GM12878 (cell line): ENCODE data around the gene KIFC3. TPM values are rescaled to one million over a fixed set of nuclear protein-coding genes. Genes with fewer than 3 reads are reported as not detected.

Experiments used
- ATAC-seq: fragments of 200-7000 bp; cut with Tn5 transposase; 3 replicates; pipeline ENCODE4 v1.9.1; 2020; ENCODE audit warnings: mild to moderate bottlenecking, moderate library complexity
- BruUV-seq: library from RNA; stranded (reverse); fragments of 400-500 nt; replicated peaks from 2 replicates; lab custom pipeline; 2021; lab: Mats Ljungman, UMichigan
- CTCF ChIA-PET: fragments of 300-600 bp; sonication (Branson Sonifier 250); formaldehyde crosslinking; extraction: SDS; loops from one replicate; lab custom pipeline; 2021; ENCODE audit warnings: inconsistent platforms; lab: Yijun Ruan, JAX
- POLR2A ChIA-PET: fragments of 350-600 bp; formaldehyde crosslinking; extraction: SDS; loops from one replicate; lab custom pipeline; 2021; ENCODE audit warnings: inconsistent platforms; lab: Charles Lee
- RAD21 ChIA-PET: fragments of 300-600 bp; sonication (Branson Sonifier 250); formaldehyde crosslinking; loops from one replicate; lab custom pipeline; 2023; ENCODE audit warnings: antibody characterized with exemption; ENCODE audit not compliant: unreplicated experiment; lab: Charles Lee
- SMC1A ChIA-PET: fragments of 300-600 bp; sonication (Branson Sonifier 250); formaldehyde crosslinking; loops from one replicate; lab custom pipeline; 2023; ENCODE audit not compliant: unreplicated experiment, uncharacterized antibody; lab: Charles Lee
- DNase-seq: peaks from one replicate; pipeline ENCODE4 v3.0.0-alpha.2; 2011; ENCODE audit warnings: low read depth, low spot score
- FAIRE-seq: peaks from 3 replicates; lab custom pipeline; 2011; peaks lifted over from hg19 to GRCh38; lab: Jason Lieb, UNC
- H2AFZ ChIP-seq: 2 replicates; pipeline ENCODE4 v1.6.0; 2011; ENCODE audit warnings: low read depth, low read length, control low read depth; ENCODE audit not compliant: control insufficient read depth
- H3K27ac ChIP-seq: 2 replicates; pipeline ENCODE4 v1.5.1; 2011; ENCODE audit warnings: control low read depth; ENCODE audit not compliant: control insufficient read depth, insufficient read depth
- H3K27me3 ChIP-seq, 2 experiments: replicated peaks in 1 of 2; 2 replicates each; pipeline versions ENCODE4 v1.6.0 to v1.6.1; 2011; ENCODE audit warnings: low read length in 1 of 2; ENCODE audit not compliant: control insufficient read depth in 2 of 2, insufficient read depth in 2 of 2
- H3K36me3 ChIP-seq, 2 experiments: 2 replicates each; pipeline ENCODE4 v1.5.1; 2011; ENCODE audit warnings: low read length in 1 of 2; ENCODE audit not compliant: control insufficient read depth in 2 of 2, insufficient read depth in 2 of 2
- H3K4me1 ChIP-seq: 2 replicates; pipeline ENCODE4 v1.6.1; 2011; ENCODE audit warnings: mild to moderate bottlenecking, low read length, moderate library complexity, mixed read lengths; ENCODE audit not compliant: control insufficient read depth, insufficient read depth
- H3K4me2 ChIP-seq: 2 replicates; pipeline ENCODE4 v1.6.0; 2011; ENCODE audit warnings: control low read depth; ENCODE audit not compliant: control insufficient read depth, insufficient read depth
- H3K4me3 ChIP-seq: fragments of 200-600 bp; sonication (generic); 2 replicates; pipeline ENCODE4 v1.5.1; 2016
- H3K79me2 ChIP-seq: 2 replicates; pipeline ENCODE4 v1.6.0; 2011; ENCODE audit warnings: low read length; ENCODE audit not compliant: control insufficient read depth, insufficient read depth
- H3K9ac ChIP-seq: 2 replicates; pipeline ENCODE4 v1.8.0; 2011; ENCODE audit warnings: low read length, control low read depth, mixed read lengths; ENCODE audit not compliant: control insufficient read depth, insufficient read depth
- H3K9me3 ChIP-seq: replicated peaks from 3 replicates; pipeline ENCODE4 v1.5.1; 2011; ENCODE audit warnings: mild to moderate bottlenecking, low read length; ENCODE audit not compliant: control insufficient read depth, insufficient read depth
- H4K20me1 ChIP-seq: 2 replicates; pipeline ENCODE4 v1.6.0; 2011; ENCODE audit not compliant: control insufficient read depth, insufficient read depth
- CREB1 ChIP-seq: IDR thresholded peaks from 2 replicates; pipeline ENCODE4 v1.6.1; 2012; ENCODE audit warnings: low read depth, mild to moderate bottlenecking, inconsistent platforms
- CTCF ChIP-seq, 3 experiments: IDR thresholded peaks in 2 of 3; conservative IDR thresholded peaks in 1 of 3; 2 replicates each; pipeline ENCODE4 v1.5.1; 2011; ENCODE audit warnings: low read depth in 3 of 3, low read length in 3 of 3, mild to moderate bottlenecking in 3 of 3, control low read depth in 2 of 3, moderate library complexity in 2 of 3, inconsistent platforms in 1 of 3, mixed read lengths in 1 of 3; ENCODE audit not compliant: control insufficient read depth in 2 of 3, insufficient read depth in 1 of 3; ENCODE audit errors: extremely low read depth in 1 of 3
- E2F8 ChIP-seq: fragments of 450-650 bp; IDR thresholded peaks from 2 replicates; pipeline ENCODE4 v1.6.1; 2018; ENCODE audit warnings: mild to moderate bottlenecking, low read depth, moderate library complexity; ENCODE audit not compliant: partially characterized antibody
- ESRRA ChIP-seq: IDR thresholded peaks from 2 replicates; pipeline ENCODE4 v1.6.1; 2012; ENCODE audit warnings: mild to moderate bottlenecking, low read length, improper control_type of control experiment
- FOXK2 ChIP-seq: fragments of 450-650 bp; IDR thresholded peaks from 2 replicates; pipeline ENCODE4 v1.6.1; 2017; ENCODE audit warnings: mild to moderate bottlenecking, moderate library complexity
- HDAC2 ChIP-seq: fragments of 200-600 bp; sonication (generic); IDR thresholded peaks from 2 replicates; pipeline ENCODE4 v1.6.1; 2017
- HDAC6 ChIP-seq: fragments of 200-600 bp; sonication (generic); IDR thresholded peaks from one replicate; pipeline ENCODE4 v1.8.0; 2017; ENCODE audit warnings: antibody characterized with exemption; ENCODE audit not compliant: unreplicated experiment
- IKZF1 ChIP-seq: fragments of 450-650 bp; conservative IDR thresholded peaks from 2 replicates; pipeline ENCODE4 v1.6.1; 2017; ENCODE audit warnings: antibody characterized with exemption, mild to moderate bottlenecking
- MEF2B ChIP-seq: fragments of 450-650 bp; IDR thresholded peaks from 2 replicates; pipeline ENCODE4 v1.6.1; 2018; ENCODE audit warnings: mild to moderate bottlenecking, moderate library complexity; ENCODE audit not compliant: partially characterized antibody, poor library complexity, severe bottlenecking
- NFIC ChIP-seq: IDR thresholded peaks from 2 replicates; pipeline ENCODE4 v1.6.1; 2012; ENCODE audit warnings: low read depth, mild to moderate bottlenecking, inconsistent platforms, low read length, moderate library complexity
- NR2C2 ChIP-seq: IDR thresholded peaks from 2 replicates; pipeline ENCODE4 v1.6.1; 2011; ENCODE audit warnings: borderline replicate concordance, low read depth; ENCODE audit not compliant: control insufficient read depth, insufficient read length
- NRF1 ChIP-seq: conservative IDR thresholded peaks from 2 replicates; pipeline ENCODE4 v1.6.1; 2011; ENCODE audit warnings: mild to moderate bottlenecking, low read depth, low read length, improper control_type of control experiment
- PAX8 ChIP-seq: fragments of 450-650 bp; IDR thresholded peaks from 2 replicates; pipeline ENCODE4 v1.6.1; 2017; ENCODE audit warnings: mild to moderate bottlenecking, moderate library complexity
- SIN3A ChIP-seq: IDR thresholded peaks from 2 replicates; pipeline ENCODE4 v1.6.1; 2012; ENCODE audit warnings: low read depth, low read length, improper control_type of control experiment
- SREBF1 ChIP-seq: IDR thresholded peaks from 2 replicates; pipeline ENCODE4 v1.6.1; 2012; ENCODE audit warnings: mild to moderate bottlenecking, low read length
- SRF ChIP-seq, 2 experiments: IDR thresholded peaks; 2 replicates each; pipeline ENCODE4 v1.6.1; 2011; ENCODE audit warnings: low read depth in 2 of 2, low read length in 2 of 2, mild to moderate bottlenecking in 1 of 2, moderate library complexity in 1 of 2
- WRNIP1 ChIP-seq: IDR thresholded peaks from 2 replicates; pipeline ENCODE4 v1.6.1; 2011; ENCODE audit warnings: low read depth, low read length, improper control_type of control experiment, borderline replicate concordance
- ZNF687 ChIP-seq: fragments of 450-650 bp; IDR thresholded peaks from 2 replicates; pipeline ENCODE4 v1.6.1; 2017; ENCODE audit warnings: mild to moderate bottlenecking, moderate library complexity
- WGBS: methylation state at CpG from one replicate; pipeline ENCODE4 v1.1.6; 2016; ENCODE audit warnings: low lambda C conversion rate; ENCODE audit not compliant: insufficient replicate concordance, insufficient coverage; ENCODE audit errors: missing lambda C conversion rate; 5-methylcytosine and 5-hydroxymethylcytosine counted together
- in situ Hi-C: fragments of 300-500 bp; cut with MboI; formaldehyde crosslinking; loops from 9 replicates; pipeline ENCODE4 v1.14.3; 2018; ENCODE audit warnings: mixed read lengths
- intact Hi-C: fragments of 100-400 bp; cut with micrococcal nuclease; formaldehyde crosslinking; loops from one replicate; pipeline ENCODE4 v1.14.2; 2022; ENCODE audit not compliant: unreplicated experiment
- polyA plus RNA-seq, 11 experiments: library from polyadenylated mRNA; depleted of rRNA in 4 of 11; unstranded in 6 of 11; stranded (reverse) in 5 of 11; fragments of >200 nt; fragmentation: Nextera tagmentation in 4 of 11; fragmentation: Illumina TruSeq in 1 of 11; extraction: Ambion mirVana in 4 of 11; extraction: Trizol in 1 of 11; gene quantifications; 1 replicate in 1 of 11; 2 replicates in 10 of 11; pipeline versions ENCODE4 v1.2.1 to v1.2.3, GENCODE V29; 2011 to 2016; ENCODE audit warnings: inconsistent platforms in 2 of 11, missing spikeins in 2 of 11, low read depth in 1 of 11
- total RNA-seq, 4 experiments: library from RNA; depleted of rRNA in 3 of 4; stranded (reverse); fragments of >200 nt in 3 of 4; fragmentation: Illumina TruSeq in 1 of 4; extraction: Trizol in 1 of 4; gene quantifications; 2 replicates each; pipeline versions ENCODE4 v1.2.1 to v1.2.3, GENCODE V29; 2013 to 2021

The KIFC3 gene
- total and polyA plus RNA-seq, 10 of the 15 experiments (the other 5 are each of a cell fraction or from before 2014, with no cell fraction given) = 0.22 to 1.3 (median 0.26) TPM; not detected in 3

GRCh38 chr16:57711993-57712392 is 90.3 kb downstream of the KIFC3 start:
- H2AFZ ChIP-seq = no peak overlapping the region
- 33% methylated on average over 3 of the region's 3 CpGs for WGBS
- intact Hi-C loops (no loop called here), in situ Hi-C loops (no loop called here)
- no peaks in the 10 kb centered on the region for H3K4me1 ChIP-seq
- H4K20me1 ChIP-seq = no peaks in the 10 kb centered on the region
- H3K4me2 ChIP-seq = no peak overlapping the region
- TF ChIP-seq WRNIP1 = no peak
- TF ChIP-seq SREBF1 = no peak
- no peak for TF ChIP-seq CREB1
- TF ChIP-seq HDAC6 = no peak
- TF ChIP-seq E2F8 = no peak
- no peak for TF ChIP-seq ZNF687
- TF ChIP-seq SRF (IDR thresholded peaks at IDR 0.05; ENCODE audit: low read depth in 2 of 2, low read length in 2 of 2) = no peak
- no peak for TF ChIP-seq FOXK2
- no peak for TF ChIP-seq CTCF (IDR thresholded peaks at IDR 0.05 in 2 of 3, conservative IDR thresholded peaks at IDR 0.05 in 1 of 3; ENCODE audit: control insufficient read depth in 2 of 3, extremely low read depth in 1 of 3, insufficient read depth in 1 of 3, low read depth in 3 of 3, low read length in 3 of 3)
- no peak for TF ChIP-seq HDAC2
- no peak for TF ChIP-seq ESRRA
- TF ChIP-seq NFIC = no peak
- TF ChIP-seq IKZF1 = no peak
- TF ChIP-seq MEF2B = no peak
- no peak for TF ChIP-seq NRF1
- TF ChIP-seq NR2C2 = no peak
- TF ChIP-seq PAX8 = no peak
- no peak for TF ChIP-seq SIN3A
- no peaks in the 10 kb centered on the region for H3K9me3 ChIP-seq
- no peak for FAIRE-seq
- POLR2A ChIA-PET = no interaction called here
- no peak overlapping the region for H3K9ac ChIP-seq
- SMC1A ChIA-PET = no interaction called here
- no peaks in the 10 kb centered on the region for H3K79me2 ChIP-seq
- no peak overlapping the region for H3K27ac ChIP-seq
- no peak for DNase-seq
- BruUV-seq = no TSS peak
- H3K4me3 ChIP-seq = no peak overlapping the region
- CTCF ChIA-PET = interaction anchor here (1.2 to 1.6 kb wide), 2 partner anchors 64 to 111 kb away, joined by 3 to 5 read pairs; no protein-coding TSS in a partner anchor
- ATAC-seq = no peak
- H3K36me3 ChIP-seq = no peaks in the 10 kb centered on the region
- H3K27me3 ChIP-seq = peaks cover 0 to 2% of the 10 kb centered on the region in 2 experiments; a peak in 2 of 4 replicates
- RAD21 ChIA-PET = no interaction called here
